Measurements from ENCODE around the gene OTUB2.
"Not testable (repeated sequence)": the region's sequence is repeated elsewhere in the genome, so short reads cannot be mapped to it uniquely, and the experiment has no call there.

Gene OTUB2

DNA sequence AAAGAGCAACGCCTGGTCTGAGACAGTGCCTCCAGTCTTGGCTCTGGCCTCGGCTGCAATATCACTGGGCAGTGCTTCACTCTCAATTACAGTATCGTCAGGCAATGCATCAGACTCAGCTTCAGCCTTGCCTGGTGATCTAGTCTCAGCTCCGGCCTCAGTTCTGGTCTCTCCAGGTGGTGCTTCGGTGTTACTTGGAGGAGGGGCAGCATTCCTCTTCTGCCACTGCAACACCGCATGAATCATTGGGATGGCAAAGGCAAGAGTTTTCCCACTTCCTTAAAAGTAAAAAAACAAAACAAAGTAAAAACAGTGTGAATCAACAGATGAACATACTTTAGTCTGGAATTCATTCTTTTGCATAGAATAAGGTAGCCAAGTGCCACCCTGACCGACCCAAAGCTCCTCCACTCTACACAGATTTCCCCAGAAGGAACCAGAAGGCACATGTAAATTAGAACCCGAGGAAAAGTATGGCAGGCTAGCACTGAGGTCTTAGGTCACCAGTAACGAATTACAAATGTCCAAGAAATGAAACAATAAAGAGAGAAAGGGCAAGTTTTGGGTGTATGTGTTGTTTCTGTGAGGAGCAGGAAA is 36.3 kb downstream of the OTUB2 start:
- no peak for FAIRE-seq

GRCh38 chr14:94066089-94066676 is 40.0 kb downstream of the OTUB2 start:
- no peak for FAIRE-seq

DNA sequence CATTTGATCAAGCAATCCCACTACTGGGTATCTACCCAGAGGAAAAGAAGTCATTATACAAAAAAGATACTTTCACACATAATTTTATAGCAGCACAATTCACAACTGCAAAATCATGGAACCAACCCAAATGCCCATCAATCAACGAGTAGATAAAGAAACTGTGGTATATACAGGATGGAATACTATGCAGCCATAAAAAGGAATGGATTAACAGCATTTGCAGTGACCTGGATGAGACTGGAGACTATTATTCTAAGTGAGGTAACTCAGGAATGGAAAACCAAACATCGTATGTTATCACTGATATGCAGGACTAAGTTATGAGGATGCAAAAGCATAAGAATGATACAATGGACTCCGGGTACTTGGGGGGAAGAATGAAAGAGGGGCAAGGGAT is 45.9 kb downstream of the OTUB2 start:
- not testable (repeated sequence) for FAIRE-seq

DNA sequence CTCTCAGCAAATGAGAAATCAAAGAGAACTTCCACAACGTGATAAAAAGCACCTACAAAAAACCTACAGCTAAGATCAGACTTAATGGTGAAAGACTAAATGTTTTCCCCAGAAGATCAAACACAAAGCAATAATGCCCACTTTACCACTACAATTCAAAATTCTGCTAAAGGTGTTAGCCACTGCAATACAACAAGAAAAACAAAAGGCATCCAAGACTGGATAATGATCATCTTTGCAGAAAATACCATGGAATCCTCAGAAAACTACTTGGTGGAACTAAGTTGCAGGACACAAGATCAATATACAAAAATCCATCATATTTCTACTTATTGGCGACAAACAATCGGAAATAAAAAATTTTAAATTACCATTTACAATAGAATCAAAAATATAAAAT is 48.4 kb downstream of the OTUB2 start:
- FAIRE-seq = no peak

DNA sequence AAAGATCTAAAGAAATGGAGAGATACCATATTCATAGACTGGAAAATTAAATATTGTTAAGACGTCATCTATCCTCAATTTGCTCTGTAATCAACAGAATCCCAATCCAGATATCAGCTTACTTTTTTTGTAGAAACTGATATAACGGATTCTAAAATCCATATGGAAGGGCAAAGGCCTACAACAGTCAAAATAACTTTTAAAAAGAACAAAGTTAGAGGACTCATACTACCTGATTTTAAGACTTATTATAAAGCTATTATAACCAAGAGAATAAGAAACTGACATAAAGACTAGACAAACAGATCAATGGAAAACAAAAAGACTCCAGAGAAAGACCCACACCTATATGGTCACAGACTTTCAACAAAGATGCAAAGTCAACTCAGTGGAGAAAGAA is 48.9 kb downstream of the OTUB2 start:
- no peak for FAIRE-seq

- no peak for FAIRE-seq
Observed at GRCh38 chr14:94077111-94077821, 51.1 kb downstream of the OTUB2 start.

GRCh38 chr14:94077823-94078222 is 51.7 kb downstream of the OTUB2 start:
- FAIRE-seq = no peak

DNA sequence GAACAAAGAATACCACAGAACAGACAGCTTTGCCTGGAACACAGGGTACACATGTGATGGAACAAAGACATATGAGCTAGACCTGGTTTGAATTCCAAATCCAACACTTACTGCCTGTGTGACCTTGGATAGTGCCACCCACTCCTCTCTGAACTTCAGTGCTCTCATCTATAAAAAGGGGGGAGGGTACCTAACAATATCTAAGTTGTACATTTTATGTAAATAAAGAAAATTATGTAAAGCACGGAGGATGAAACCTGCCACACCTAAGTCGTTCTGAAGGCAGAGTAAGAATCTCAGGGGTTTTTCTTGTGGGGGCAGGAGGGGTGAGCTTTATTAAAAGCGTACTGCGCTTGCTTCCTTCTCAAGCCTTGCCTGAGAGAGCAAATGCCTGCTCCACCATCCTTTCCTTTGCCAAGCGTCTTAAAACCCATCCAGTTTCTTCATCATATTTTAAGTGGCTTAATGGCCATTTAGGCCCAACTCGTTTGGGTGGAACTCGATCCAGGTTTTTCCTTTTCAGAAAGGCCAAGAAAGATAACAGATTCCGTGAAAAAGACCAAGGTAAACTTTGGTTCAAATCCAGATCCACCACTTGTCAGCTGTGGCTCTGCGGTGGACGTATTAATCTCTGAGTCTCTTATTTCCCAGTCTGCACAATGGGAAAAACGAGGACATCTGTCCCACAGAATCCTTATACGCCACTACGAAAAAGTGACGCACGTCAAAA is 53.9 kb downstream of the OTUB2 start:
- no peak for FAIRE-seq

DNA sequence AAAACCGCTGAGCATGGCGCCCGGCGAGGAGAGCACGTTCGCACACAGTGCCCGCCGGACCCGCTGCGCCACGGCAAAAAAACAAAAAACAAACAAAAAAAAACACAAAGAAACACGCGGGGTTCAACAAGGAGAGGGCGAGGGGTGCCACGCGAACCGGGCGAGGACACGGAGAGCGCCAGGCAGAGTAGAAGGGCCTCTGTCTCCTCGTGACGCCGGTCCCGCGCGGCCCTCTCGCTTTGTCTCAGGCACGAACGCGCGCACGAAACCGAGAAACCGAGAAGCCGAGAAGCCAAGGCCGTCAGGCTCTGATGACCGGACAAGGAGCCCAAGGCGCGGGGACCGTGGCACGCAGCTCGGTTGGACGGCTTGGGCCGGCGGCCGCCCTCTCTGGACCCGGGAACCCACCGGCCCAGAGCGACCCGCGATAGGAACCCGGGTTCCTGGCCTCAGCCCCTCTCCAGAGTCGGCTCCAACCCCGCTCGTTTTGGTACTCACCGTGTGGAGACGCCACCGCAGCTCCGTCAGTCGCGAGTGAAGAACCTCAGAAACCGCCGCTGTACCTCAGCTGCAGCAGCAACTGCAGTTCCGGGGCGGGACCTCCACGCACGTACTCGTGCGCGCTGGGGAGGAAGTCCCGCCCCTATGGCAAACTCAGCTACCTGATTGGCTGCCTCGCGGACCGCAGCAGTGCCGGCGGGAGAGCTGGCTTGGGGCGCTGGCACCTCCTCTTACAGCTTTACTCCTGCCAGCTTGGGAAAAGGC is 54.7 kb downstream of the OTUB2 start, which contains the start of the genes DDX24 and IFI27L1:
DDX24 (minus strand) TSS at position 582 of the 765 bp plus-strand sequence. CDS start 1,460 bp downstream, outside the sequence.
IFI27L1 (plus strand) TSS at position 690 of the 765 bp plus-strand sequence. CDS start 15,628 bp downstream, outside the sequence.
- FAIRE-seq = peak; percentile 72

DNA sequence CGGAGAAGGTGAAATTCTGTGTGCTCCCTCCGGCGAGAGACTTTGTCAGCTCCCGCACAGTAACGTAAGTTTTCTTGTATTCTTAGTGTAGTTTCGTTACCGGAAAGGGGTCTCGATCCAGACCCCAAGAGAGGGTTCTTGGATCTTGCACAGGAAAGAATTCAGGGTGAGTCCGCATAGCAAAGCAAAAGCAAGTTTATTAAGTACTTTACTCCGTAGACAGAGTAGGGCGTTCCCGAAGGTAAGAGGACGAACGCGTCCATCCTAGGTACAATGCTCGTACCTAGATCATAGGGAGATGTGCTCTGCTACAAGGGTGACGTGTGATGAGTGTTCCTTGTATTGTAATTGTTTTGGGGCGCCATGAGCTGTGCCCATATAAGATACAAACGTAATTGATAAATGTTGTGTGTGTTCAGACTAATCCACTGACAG is 55.3 kb downstream of the OTUB2 start:
- no peak for FAIRE-seq

DNA sequence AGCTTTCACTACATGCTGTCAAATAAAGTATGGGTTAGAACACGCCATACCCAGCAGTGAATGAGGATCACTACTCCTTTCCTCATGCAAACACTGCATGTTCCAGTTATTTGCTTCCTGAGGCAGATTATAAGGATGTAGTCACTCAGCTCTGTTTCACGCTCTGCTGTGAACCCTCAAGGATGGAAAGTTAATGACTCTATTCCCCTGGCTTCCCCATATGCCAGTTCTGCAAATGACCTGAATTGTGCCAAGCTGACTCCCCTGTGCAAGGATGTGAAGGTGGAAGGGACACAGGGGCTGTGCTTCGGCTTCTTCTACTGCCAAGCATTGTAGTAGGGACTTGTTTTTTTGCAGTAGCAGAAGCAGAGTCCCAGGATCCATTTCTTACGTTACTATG is 61.8 kb downstream of the OTUB2 start:
- no peak for FAIRE-seq

DNA sequence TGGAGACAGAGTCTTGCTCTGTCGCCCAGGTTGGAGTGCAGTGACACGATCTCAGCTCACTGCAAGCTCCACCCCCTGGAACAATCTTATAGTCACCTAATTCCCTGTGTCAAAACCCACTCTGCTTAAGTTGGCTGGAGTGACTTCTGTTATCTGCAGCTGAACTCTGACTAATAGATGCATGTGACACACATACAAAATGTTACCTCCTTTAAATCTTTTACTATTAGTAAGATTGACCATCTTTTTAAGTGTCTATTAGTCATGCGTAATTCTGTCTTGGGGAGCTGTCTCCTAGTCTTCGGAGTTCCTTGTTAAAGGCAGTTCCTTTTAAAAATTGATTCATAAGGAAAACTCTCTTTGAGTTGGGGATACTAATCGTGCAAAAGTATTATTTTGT is 62.4 kb downstream of the OTUB2 start:
- FAIRE-seq = no peak

DNA sequence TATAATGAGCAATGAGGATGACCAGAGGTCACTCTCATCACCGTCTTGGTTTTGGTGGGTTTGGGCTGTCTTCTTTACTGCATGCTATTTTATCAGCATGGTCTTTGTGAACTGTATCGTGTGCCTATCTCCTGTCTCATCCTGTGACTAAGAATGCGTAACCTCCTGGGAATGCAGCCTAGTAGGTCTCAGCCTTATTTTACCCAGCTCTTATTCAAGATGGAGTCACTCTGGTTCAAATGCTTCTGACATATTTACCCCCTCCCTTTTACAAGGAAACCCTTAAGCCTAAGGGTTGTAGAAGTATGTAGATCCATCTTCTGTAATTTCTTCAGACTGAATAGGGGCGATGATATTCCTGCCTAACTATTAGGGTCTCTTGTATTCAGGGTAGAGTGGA is 63.3 kb downstream of the OTUB2 start:
- FAIRE-seq = no peak

GRCh38 chr14:94093418-94093817 is 67.3 kb downstream of the OTUB2 start:
- no peak for FAIRE-seq

- no peak for FAIRE-seq
Observed at GRCh38 chr14:94097091-94097490, 71.0 kb downstream of the OTUB2 start.
